ENCODE measurements around the gene RBM47. TPM values are rescaled to one million over a fixed set of nuclear protein-coding genes. Genes with fewer than 3 reads are reported as not detected.
"Not testable (repeated sequence)": the region's sequence is repeated elsewhere in the genome, so short reads cannot be mapped to it uniquely, and the experiment has no call there.

Gene RBM47
- total RNA-seq, 2 experiments from 2014 or later, result 1.7 to 2.6 TPM

- no peak for DNase-seq
- Mint-ChIP-seq H3K9me3 (no peaks in the 10 kb centered on the region), H3K4me3 (no peak overlapping the region), H3K27me3 (no peaks in the 10 kb centered on the region), H3K36me3 (no peaks in the 10 kb centered on the region), H3K27ac (peak overlapping the region; percentile 19), H3K4me1 (ENCODE audit: low read depth) (peaks cover 22% of the 10 kb centered on the region)
- intact Hi-C loops (cut with micrococcal nuclease), result loop anchor here (1.0 to 10.0 kb wide), 4 partner anchors 118 to 495 kb away; partner anchors contain the start of gene N4BP2
- ChIA-PET POLR2A (no interaction called here), CTCF (no interaction called here)
Measured at GRCh38 chr4:40552536-40552935, 77.1 kb downstream of the RBM47 start.

GRCh38 chr4:40551568-40552136, 78.0 kb downstream of the RBM47 start:
- CTCF ChIA-PET, H3K9me3 Mint-ChIP-seq, H3K36me3 Mint-ChIP-seq, POLR2A ChIA-PET, H3K27ac Mint-ChIP-seq, H3K27me3 Mint-ChIP-seq: not testable (repeated sequence)
- peaks cover 22% of the 10 kb centered on the region for H3K4me1 Mint-ChIP-seq (ENCODE audit: low read depth)
- DNase-seq, result peak; percentile 64
- intact Hi-C loops (cut with micrococcal nuclease), result loop anchor here (1.0 to 10.0 kb wide), 4 partner anchors 117 to 494 kb away; partner anchors contain the start of gene N4BP2
- peak overlapping the region; percentile 49 for H3K4me3 Mint-ChIP-seq

- DNase-seq, result no peak
- POLR2A ChIA-PET, result no interaction called here
- intact Hi-C loops (cut with micrococcal nuclease), result loop anchor here (5.0 to 10.0 kb wide), 3 partner anchors 116 to 494 kb away; partner anchors contain the start of gene N4BP2
- H3K9me3 Mint-ChIP-seq, result no peaks in the 10 kb centered on the region
- H3K27ac Mint-ChIP-seq, result no peak overlapping the region
- peak overlapping the region; percentile 49 for H3K4me3 Mint-ChIP-seq
- H3K36me3 Mint-ChIP-seq, result no peaks in the 10 kb centered on the region
- CTCF ChIA-PET, result interaction anchor here (0.6 to 0.9 kb wide), 3 partner anchors 55 to 292 kb away, joined by 3 read pairs; no protein-coding TSS in a partner anchor
- no peaks in the 10 kb centered on the region for H3K27me3 Mint-ChIP-seq
- H3K4me1 Mint-ChIP-seq (ENCODE audit: low read depth), result peaks cover 22% of the 10 kb centered on the region
Measured at GRCh38 chr4:40550948-40551462, 78.7 kb downstream of the RBM47 start.

- Mint-ChIP-seq H3K36me3 (no peaks in the 10 kb centered on the region), H3K27ac (no peak overlapping the region), H3K9me3 (no peaks in the 10 kb centered on the region), H3K27me3 (no peaks in the 10 kb centered on the region), H3K4me1 (ENCODE audit: low read depth) (peaks cover 22% of the 10 kb centered on the region), H3K4me3 (no peak overlapping the region)
- ChIA-PET POLR2A (no interaction called here), CTCF (interaction anchor here (0.6 to 0.9 kb wide), 2 partner anchors 162 to 293 kb away, joined by 3 read pairs; no protein-coding TSS in a partner anchor)
- DNase-seq, result no peak
- intact Hi-C loops (cut with micrococcal nuclease), result loop anchor here (5.0 to 10.0 kb wide), 3 partner anchors 115 to 493 kb away; partner anchors contain the start of gene N4BP2
Measured at GRCh38 chr4:40550196-40550595, 79.5 kb downstream of the RBM47 start.

- POLR2A ChIA-PET, result no interaction called here
- no peak for DNase-seq
- Mint-ChIP-seq H3K4me1 (ENCODE audit: low read depth) (peaks cover 19% of the 10 kb centered on the region), H3K9me3 (no peaks in the 10 kb centered on the region), H3K27ac (no peak overlapping the region), H3K36me3 (no peaks in the 10 kb centered on the region), H3K4me3 (no peak overlapping the region), H3K27me3 (no peaks in the 10 kb centered on the region)
- intact Hi-C loops (cut with micrococcal nuclease), result no loop called here
- CTCF ChIA-PET, result no interaction called here
Measured at GRCh38 chr4:40548256-40548655, 81.4 kb downstream of the RBM47 start.

- Mint-ChIP-seq H3K36me3 (no peaks in the 10 kb centered on the region), H3K4me3 (no peak overlapping the region), H3K27me3 (no peaks in the 10 kb centered on the region), H3K9me3 (no peaks in the 10 kb centered on the region), H3K27ac (no peak overlapping the region), H3K4me1 (ENCODE audit: low read depth) (peaks cover 19% of the 10 kb centered on the region)
- DNase-seq, result no peak
- intact Hi-C loops (cut with micrococcal nuclease), result no loop called here
- POLR2A ChIA-PET, result no interaction called here
- CTCF ChIA-PET, result no interaction called here
Measured at GRCh38 chr4:40547789-40548132, 81.9 kb downstream of the RBM47 start.

- peaks cover 14% of the 10 kb centered on the region for H3K4me1 Mint-ChIP-seq (ENCODE audit: low read depth)
- no peaks in the 10 kb centered on the region for H3K27me3 Mint-ChIP-seq
- no peak overlapping the region for H3K27ac Mint-ChIP-seq
- no peaks in the 10 kb centered on the region for H3K9me3 Mint-ChIP-seq
- no peak for DNase-seq
- H3K36me3 Mint-ChIP-seq, result no peaks in the 10 kb centered on the region
- CTCF ChIA-PET, result no interaction called here
- POLR2A ChIA-PET, result no interaction called here
- intact Hi-C loops (cut with micrococcal nuclease), result no loop called here
- H3K4me3 Mint-ChIP-seq, result no peak overlapping the region
Measured at GRCh38 chr4:40546969-40547788, 82.5 kb downstream of the RBM47 start.

- Mint-ChIP-seq H3K9me3 (no peaks in the 10 kb centered on the region), H3K27me3 (no peaks in the 10 kb centered on the region)
- POLR2A ChIA-PET, result no interaction called here
Measured at GRCh38 chr4:40546506-40546905, 83.2 kb downstream of the RBM47 start.

GRCh38 chr4:40545487-40545886, 84.2 kb downstream of the RBM47 start:
- H3K4me3 Mint-ChIP-seq; DNase-seq; H3K27me3 Mint-ChIP-seq; CTCF ChIA-PET; H3K27ac Mint-ChIP-seq; H3K36me3 Mint-ChIP-seq; intact Hi-C loops (cut with micrococcal nuclease); H3K4me1 Mint-ChIP-seq (ENCODE audit: low read depth); H3K9me3 Mint-ChIP-seq: not testable (repeated sequence)
- POLR2A ChIA-PET, result interaction anchor here (0.6 kb wide), 1 partner anchor 13 kb away, joined by 5 read pairs; no protein-coding TSS in a partner anchor

More at GRCh38 chr4:40546506-40546905, 83.2 kb downstream of the RBM47 start:
- Mint-ChIP-seq H3K27ac (no peak overlapping the region), H3K36me3 (no peaks in the 10 kb centered on the region), H3K4me3 (no peak overlapping the region), H3K4me1 (ENCODE audit: low read depth) (peaks cover 8% of the 10 kb centered on the region)
- CTCF ChIA-PET, result no interaction called here
- no peak for DNase-seq
- intact Hi-C loops (cut with micrococcal nuclease), result no loop called here

GRCh38 chr4:40544221-40544620, 85.4 kb downstream of the RBM47 start:
- DNase-seq, result no peak
- Mint-ChIP-seq H3K27me3 (no peaks in the 10 kb centered on the region), H3K4me3 (no peak overlapping the region), H3K27ac (no peak overlapping the region), H3K4me1 (ENCODE audit: low read depth) (no peaks in the 10 kb centered on the region), H3K9me3 (no peaks in the 10 kb centered on the region), H3K36me3 (no peaks in the 10 kb centered on the region)
- CTCF ChIA-PET, result interaction anchor here (1.0 kb wide), 1 partner anchor 219 kb away, joined by 3 read pairs; no protein-coding TSS in a partner anchor
- POLR2A ChIA-PET, result no interaction called here
- intact Hi-C loops (cut with micrococcal nuclease), result no loop called here

- intact Hi-C loops (cut with micrococcal nuclease), result no loop called here
- DNase-seq, result no peak
- Mint-ChIP-seq H3K4me1 (ENCODE audit: low read depth) (no peaks in the 10 kb centered on the region), H3K9me3 (no peaks in the 10 kb centered on the region), H3K4me3 (no peak overlapping the region), H3K27me3 (peaks cover 1% of the 10 kb centered on the region), H3K27ac (no peak overlapping the region), H3K36me3 (no peaks in the 10 kb centered on the region)
- POLR2A ChIA-PET, result interaction anchor here (0.5 kb wide), 1 partner anchor 94 kb away, joined by 3 read pairs; no protein-coding TSS in a partner anchor
- CTCF ChIA-PET, result no interaction called here
Measured at GRCh38 chr4:40540800-40541199, 88.9 kb downstream of the RBM47 start.

- DNase-seq, result no peak
- Mint-ChIP-seq H3K27ac (no peak overlapping the region), H3K27me3 (peaks cover 2% of the 10 kb centered on the region), H3K4me3 (no peak overlapping the region), H3K4me1 (ENCODE audit: low read depth) (peaks cover 6% of the 10 kb centered on the region), H3K9me3 (no peaks in the 10 kb centered on the region), H3K36me3 (no peaks in the 10 kb centered on the region)
- intact Hi-C loops (cut with micrococcal nuclease), result no loop called here
- ChIA-PET CTCF (no interaction called here), POLR2A (no interaction called here)
Measured at GRCh38 chr4:40536032-40536431, 93.6 kb downstream of the RBM47 start.

Data from activated CD4-positive, alpha-beta memory T cell treated with anti-CD3 and anti-CD28 coated beads for 36 hours (primary cell).